ENCODE measurements around the gene NDUFA7. TPM values are rescaled to one million over a fixed set of nuclear protein-coding genes. Genes with fewer than 3 reads are reported as not detected.

NDUFA7 gene
- total and polyA plus RNA-seq, 2 of the 13 experiments (the other 11 are each of a cell fraction or from before 2014, with no cell fraction given) = 64.5 to 71.5 TPM

DNA sequence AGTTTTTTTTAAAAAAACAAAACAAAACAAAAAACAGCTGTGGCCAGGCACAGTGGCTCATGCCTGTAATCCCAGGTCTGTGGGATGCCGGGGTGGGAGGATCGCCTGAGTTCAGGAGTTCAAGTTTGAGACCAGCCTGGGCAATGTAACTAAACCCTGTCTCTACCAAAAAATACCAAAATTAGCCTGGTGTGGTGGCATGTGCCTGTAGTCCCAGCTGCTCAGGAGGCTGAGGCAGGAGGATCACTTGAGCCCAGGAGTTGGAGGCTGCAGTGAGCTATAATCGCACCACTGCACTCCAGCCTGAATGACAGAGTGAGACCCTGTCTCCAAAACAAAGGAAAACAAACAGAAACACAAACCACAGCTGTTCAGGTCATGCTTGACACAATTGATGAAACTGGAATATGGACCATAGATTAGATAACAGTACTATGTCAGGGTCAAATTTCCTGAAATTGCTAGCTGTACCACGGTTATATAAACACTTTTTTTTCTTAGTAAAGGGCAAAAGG is 35.9 kb upstream of the NDUFA7 start (continued):
- TF ChIP-seq ZNF33B (CRISPR knock-in tag; IDR thresholded peaks at IDR 0.05) = no peak
- TF ChIP-seq ZSCAN22 (CRISPR knock-in tag; IDR thresholded peaks at IDR 0.05) = no peak
- peak; percentile 66; the same call in 1 of the 2 replicates for TF ChIP-seq ZBTB7A (CRISPR knock-in tag; IDR thresholded peaks at IDR 0.05)
- TF ChIP-seq, protein P1, sequence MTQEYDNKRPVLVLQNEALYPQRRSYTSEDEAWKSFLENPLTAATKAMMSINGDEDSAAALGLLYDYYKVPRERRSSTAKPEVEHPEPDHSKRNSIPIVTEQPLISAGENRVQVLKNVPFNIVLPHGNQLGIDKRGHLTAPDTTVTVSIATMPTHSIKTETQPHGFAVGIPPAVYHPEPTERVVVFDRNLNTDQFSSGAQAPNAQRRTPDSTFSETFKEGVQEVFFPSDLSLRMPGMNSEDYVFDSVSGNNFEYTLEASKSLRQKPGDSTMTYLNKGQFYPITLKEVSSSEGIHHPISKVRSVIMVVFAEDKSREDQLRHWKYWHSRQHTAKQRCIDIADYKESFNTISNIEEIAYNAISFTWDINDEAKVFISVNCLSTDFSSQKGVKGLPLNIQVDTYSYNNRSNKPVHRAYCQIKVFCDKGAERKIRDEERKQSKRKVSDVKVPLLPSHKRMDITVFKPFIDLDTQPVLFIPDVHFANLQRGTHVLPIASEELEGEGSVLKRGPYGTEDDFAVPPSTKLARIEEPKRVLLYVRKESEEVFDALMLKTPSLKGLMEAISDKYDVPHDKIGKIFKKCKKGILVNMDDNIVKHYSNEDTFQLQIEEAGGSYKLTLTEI (CRISPR knock-in tag; conservative IDR thresholded peaks at IDR 0.05) = no peak
- TF ChIP-seq ZNF331 (CRISPR knock-in tag; IDR thresholded peaks at IDR 0.05) = peak; percentile 79
- no peak for TF ChIP-seq ZFP62 (CRISPR knock-in tag; IDR thresholded peaks at IDR 0.05)
- TF ChIP-seq NFIB (CRISPR knock-in tag; IDR thresholded peaks at IDR 0.05; ENCODE audit: borderline replicate concordance) = no peak
- TF ChIP-seq, protein P2, sequence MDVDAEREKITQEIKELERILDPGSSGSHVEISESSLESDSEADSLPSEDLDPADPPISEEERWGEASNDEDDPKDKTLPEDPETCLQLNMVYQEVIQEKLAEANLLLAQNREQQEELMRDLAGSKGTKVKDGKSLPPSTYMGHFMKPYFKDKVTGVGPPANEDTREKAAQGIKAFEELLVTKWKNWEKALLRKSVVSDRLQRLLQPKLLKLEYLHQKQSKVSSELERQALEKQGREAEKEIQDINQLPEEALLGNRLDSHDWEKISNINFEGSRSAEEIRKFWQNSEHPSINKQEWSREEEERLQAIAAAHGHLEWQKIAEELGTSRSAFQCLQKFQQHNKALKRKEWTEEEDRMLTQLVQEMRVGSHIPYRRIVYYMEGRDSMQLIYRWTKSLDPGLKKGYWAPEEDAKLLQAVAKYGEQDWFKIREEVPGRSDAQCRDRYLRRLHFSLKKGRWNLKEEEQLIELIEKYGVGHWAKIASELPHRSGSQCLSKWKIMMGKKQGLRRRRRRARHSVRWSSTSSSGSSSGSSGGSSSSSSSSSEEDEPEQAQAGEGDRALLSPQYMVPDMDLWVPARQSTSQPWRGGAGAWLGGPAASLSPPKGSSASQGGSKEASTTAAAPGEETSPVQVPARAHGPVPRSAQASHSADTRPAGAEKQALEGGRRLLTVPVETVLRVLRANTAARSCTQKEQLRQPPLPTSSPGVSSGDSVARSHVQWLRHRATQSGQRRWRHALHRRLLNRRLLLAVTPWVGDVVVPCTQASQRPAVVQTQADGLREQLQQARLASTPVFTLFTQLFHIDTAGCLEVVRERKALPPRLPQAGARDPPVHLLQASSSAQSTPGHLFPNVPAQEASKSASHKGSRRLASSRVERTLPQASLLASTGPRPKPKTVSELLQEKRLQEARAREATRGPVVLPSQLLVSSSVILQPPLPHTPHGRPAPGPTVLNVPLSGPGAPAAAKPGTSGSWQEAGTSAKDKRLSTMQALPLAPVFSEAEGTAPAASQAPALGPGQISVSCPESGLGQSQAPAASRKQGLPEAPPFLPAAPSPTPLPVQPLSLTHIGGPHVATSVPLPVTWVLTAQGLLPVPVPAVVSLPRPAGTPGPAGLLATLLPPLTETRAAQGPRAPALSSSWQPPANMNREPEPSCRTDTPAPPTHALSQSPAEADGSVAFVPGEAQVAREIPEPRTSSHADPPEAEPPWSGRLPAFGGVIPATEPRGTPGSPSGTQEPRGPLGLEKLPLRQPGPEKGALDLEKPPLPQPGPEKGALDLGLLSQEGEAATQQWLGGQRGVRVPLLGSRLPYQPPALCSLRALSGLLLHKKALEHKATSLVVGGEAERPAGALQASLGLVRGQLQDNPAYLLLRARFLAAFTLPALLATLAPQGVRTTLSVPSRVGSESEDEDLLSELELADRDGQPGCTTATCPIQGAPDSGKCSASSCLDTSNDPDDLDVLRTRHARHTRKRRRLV (CRISPR knock-in tag; IDR thresholded peaks at IDR 0.05) = no peak; the same call in 1 of the 2 replicates
- peak; percentile 77; the same call in 1 of the 2 replicates for TF ChIP-seq ZBTB34 (CRISPR knock-in tag; IDR thresholded peaks at IDR 0.05)
- no peak for TF ChIP-seq CENPT (CRISPR knock-in tag; IDR thresholded peaks at IDR 0.05; ENCODE audit: low read depth)
- TF ChIP-seq NR1H2 (CRISPR knock-in tag; IDR thresholded peaks at IDR 0.05; ENCODE audit: borderline replicate concordance, low read depth) = no peak
- no peak for TF ChIP-seq PTBP1 (IDR thresholded peaks at IDR 0.05; ENCODE audit: low read depth, low read length, poor library complexity, severe bottlenecking)
- TF ChIP-seq ZNF18 (CRISPR knock-in tag; IDR thresholded peaks at IDR 0.05; ENCODE audit: insufficient replicate concordance) = no peak
- TF ChIP-seq ZNF737 (CRISPR knock-in tag; IDR thresholded peaks at IDR 0.05; ENCODE audit: borderline replicate concordance) = no peak
- TF ChIP-seq TP53 (CRISPR knock-in tag; conservative IDR thresholded peaks at IDR 0.05) = 0 out of 2 replicates have a peak, but pooled peaks have one; percentile 28
- no peak for TF ChIP-seq HNRNPLL (IDR thresholded peaks at IDR 0.05; ENCODE audit: low read depth, low read length, poor library complexity, severe bottlenecking)
- TF ChIP-seq ZNF780A (CRISPR knock-in tag; IDR thresholded peaks at IDR 0.05) = no peak
- no peak for TF ChIP-seq ZNF234 (CRISPR knock-in tag; conservative IDR thresholded peaks at IDR 0.05)

Measured in HepG2 (cell line).